Measurements from ENCODE around the gene STK24. TPM values are rescaled to one million over a fixed set of nuclear protein-coding genes. Genes with fewer than 3 reads are reported as not detected.

STK24 gene
- total RNA-seq, 1 experiment from 2014 or later = 133 TPM

- no peak overlapping the region for H3K4me3 ChIP-seq
- H3K4me1 ChIP-seq (replicated peaks) = peaks cover 10% of the 10 kb centered on the region
- no peaks in the 10 kb centered on the region for H3K27me3 ChIP-seq (replicated peaks)
- no peak for DNase-seq (ENCODE audit: low read depth in 1 of 2, low spot score in 2 of 2)
- H3K36me3 ChIP-seq = peaks cover 30% of the 10 kb centered on the region
- H3K9me3 ChIP-seq (replicated peaks) = no peaks in the 10 kb centered on the region
- no peak overlapping the region for H3K27ac ChIP-seq
Measured at GRCh38 chr13:98557937-98558792, 18.7 kb downstream of the STK24 start.

- no peak overlapping the region for H3K27ac ChIP-seq
- H3K36me3 ChIP-seq = peaks cover 30% of the 10 kb centered on the region
- no peak for DNase-seq (ENCODE audit: low read depth in 1 of 2, low spot score in 2 of 2)
- H3K27me3 ChIP-seq (replicated peaks) = no peaks in the 10 kb centered on the region
- H3K4me1 ChIP-seq (replicated peaks) = peaks cover 6% of the 10 kb centered on the region
- H3K4me3 ChIP-seq = no peak overlapping the region
- H3K9me3 ChIP-seq (replicated peaks) = no peaks in the 10 kb centered on the region
Measured at GRCh38 chr13:98556968-98557631, 19.8 kb downstream of the STK24 start.

- H3K4me3 ChIP-seq = no peak overlapping the region
- H3K27me3 ChIP-seq (replicated peaks) = no peaks in the 10 kb centered on the region
- H3K4me1 ChIP-seq (replicated peaks) = peaks cover 6% of the 10 kb centered on the region
- peaks cover 32% of the 10 kb centered on the region for H3K36me3 ChIP-seq
- H3K9me3 ChIP-seq (replicated peaks) = no peaks in the 10 kb centered on the region
- DNase-seq (ENCODE audit: low read depth in 1 of 2, low spot score in 2 of 2) = no peak
- no peak overlapping the region for H3K27ac ChIP-seq
Measured at GRCh38 chr13:98556142-98556816, 20.6 kb downstream of the STK24 start.

DNA sequence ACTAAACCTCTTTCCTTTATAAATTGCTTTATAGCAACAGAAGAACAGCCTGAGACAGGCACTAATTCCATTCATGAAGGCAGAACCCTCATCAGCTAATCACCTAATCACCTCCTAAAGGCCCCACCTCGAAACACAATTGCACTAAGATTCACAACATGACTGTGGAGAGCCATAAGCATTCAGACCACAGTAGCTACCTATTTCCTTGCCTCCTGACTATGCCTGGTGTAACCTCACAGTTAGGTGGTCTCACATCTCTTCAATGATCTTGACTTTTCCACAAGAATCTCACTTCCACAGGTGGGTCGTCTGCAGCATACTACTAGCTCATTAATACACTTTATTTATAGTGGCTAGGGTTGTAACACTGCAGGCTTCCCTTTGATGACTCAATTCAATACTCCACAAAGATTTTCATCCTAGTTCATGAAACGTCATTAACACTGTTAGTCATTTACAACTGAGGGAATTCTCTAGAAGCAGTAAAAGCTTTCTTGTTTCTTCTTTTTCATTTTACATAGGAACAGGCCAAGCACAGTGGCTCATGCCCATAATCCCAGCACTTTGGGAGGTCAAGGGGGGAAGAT lies 27.1 kb downstream of the STK24 start:
- H3K27ac ChIP-seq = no peak overlapping the region
- H3K4me1 ChIP-seq (replicated peaks) = peaks cover 14% of the 10 kb centered on the region
- peaks cover 14% of the 10 kb centered on the region for H3K9me3 ChIP-seq (replicated peaks)
- no peak overlapping the region for H3K4me3 ChIP-seq
- peaks cover 41% of the 10 kb centered on the region for H3K36me3 ChIP-seq
- H3K27me3 ChIP-seq (replicated peaks) = no peaks in the 10 kb centered on the region
- DNase-seq (ENCODE audit: low read depth in 1 of 2, low spot score in 2 of 2) = no peak

GRCh38 chr13:98549006-98549727 lies 27.7 kb downstream of the STK24 start:
- Histone ChIP-seq H3K36me3 (peaks cover 46% of the 10 kb centered on the region), H3K4me3 (no peak overlapping the region), H3K27ac (no peak overlapping the region), H3K9me3 (replicated peaks) (peaks cover 14% of the 10 kb centered on the region), H3K27me3 (replicated peaks) (no peaks in the 10 kb centered on the region), H3K4me1 (replicated peaks) (peaks cover 14% of the 10 kb centered on the region)
- DNase-seq (ENCODE audit: low read depth in 1 of 2, low spot score in 2 of 2) = peak in 1 of 2 experiments; percentile 49

DNA sequence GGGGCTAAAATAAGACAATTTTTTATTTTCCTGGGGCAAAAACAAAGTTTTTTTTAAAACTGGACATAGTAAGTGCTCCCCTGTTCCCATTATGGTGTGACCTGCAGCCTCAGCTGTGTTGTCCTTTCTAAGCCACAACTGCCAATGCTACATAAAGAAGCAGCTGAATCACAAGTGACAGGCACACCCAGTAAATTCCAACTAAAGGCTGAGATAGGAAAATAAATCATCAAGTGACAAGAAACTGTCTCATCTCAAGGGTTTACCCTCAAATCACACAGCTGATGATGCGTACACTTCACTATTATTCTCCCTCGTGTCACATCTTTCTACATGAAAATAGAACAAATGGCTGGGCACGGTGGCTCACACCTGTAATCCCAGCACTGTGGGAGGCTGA lies 28.7 kb downstream of the STK24 start:
- Histone ChIP-seq H3K4me3 (no peak overlapping the region), H3K36me3 (peaks cover 51% of the 10 kb centered on the region), H3K9me3 (replicated peaks) (peaks cover 14% of the 10 kb centered on the region), H3K27ac (no peak overlapping the region), H3K27me3 (replicated peaks) (no peaks in the 10 kb centered on the region), H3K4me1 (replicated peaks) (peaks cover 14% of the 10 kb centered on the region)
- no peak for DNase-seq (ENCODE audit: low read depth in 1 of 2, low spot score in 2 of 2)

DNA sequence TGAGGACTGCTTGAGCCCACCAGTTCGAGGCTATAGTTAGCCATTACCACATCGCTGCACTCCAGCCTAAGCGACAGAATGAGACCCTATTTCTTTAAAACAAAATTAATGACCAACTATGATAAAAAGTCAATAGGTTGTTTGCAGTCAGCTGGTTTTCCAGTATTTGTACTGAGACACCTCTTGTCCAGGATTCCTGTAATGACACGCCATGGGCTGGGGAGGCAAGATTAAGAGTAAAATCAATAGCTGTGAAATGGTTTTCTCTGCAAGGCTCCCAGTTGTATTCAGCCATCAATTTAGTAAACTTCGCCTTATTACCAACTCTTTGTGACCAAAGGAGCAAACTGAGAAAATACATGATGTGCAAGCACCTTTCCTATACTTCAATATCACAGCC lies 29.5 kb downstream of the STK24 start:
- Histone ChIP-seq H3K4me1 (replicated peaks) (peaks cover 14% of the 10 kb centered on the region), H3K36me3 (peaks cover 44% of the 10 kb centered on the region), H3K9me3 (replicated peaks) (peaks cover 14% of the 10 kb centered on the region), H3K4me3 (no peak overlapping the region), H3K27ac (no peak overlapping the region), H3K27me3 (replicated peaks) (no peaks in the 10 kb centered on the region)
- no peak for DNase-seq (ENCODE audit: low read depth in 1 of 2, low spot score in 2 of 2)

GRCh38 chr13:98546402-98546801 lies 30.5 kb downstream of the STK24 start:
- peaks cover 14% of the 10 kb centered on the region for H3K4me1 ChIP-seq (replicated peaks)
- DNase-seq (ENCODE audit: low read depth in 1 of 2, low spot score in 2 of 2) = no peak
- H3K27ac ChIP-seq = no peak overlapping the region

GRCh38 chr13:98544104-98544710 lies 32.7 kb downstream of the STK24 start:
- DNase-seq (ENCODE audit: low read depth in 1 of 2, low spot score in 2 of 2) = no peak
- Histone ChIP-seq H3K4me3 (no peak overlapping the region), H3K27me3 (replicated peaks) (no peaks in the 10 kb centered on the region), H3K9me3 (replicated peaks) (peaks cover 5% of the 10 kb centered on the region), H3K4me1 (replicated peaks) (peaks cover 11% of the 10 kb centered on the region), H3K36me3 (peaks cover 30% of the 10 kb centered on the region), H3K27ac (no peak overlapping the region)

More at GRCh38 chr13:98546402-98546801, 30.5 kb downstream of the STK24 start:
- H3K36me3 ChIP-seq = peaks cover 37% of the 10 kb centered on the region
- H3K9me3 ChIP-seq (replicated peaks) = peaks cover 14% of the 10 kb centered on the region
- H3K27me3 ChIP-seq (replicated peaks) = no peaks in the 10 kb centered on the region
- H3K4me3 ChIP-seq = no peak overlapping the region

- Histone ChIP-seq H3K36me3 (peaks cover 31% of the 10 kb centered on the region), H3K4me3 (no peak overlapping the region), H3K27me3 (replicated peaks) (no peaks in the 10 kb centered on the region), H3K4me1 (replicated peaks) (peaks cover 4% of the 10 kb centered on the region), H3K27ac (no peak overlapping the region), H3K9me3 (replicated peaks) (no peaks in the 10 kb centered on the region)
- no peak for DNase-seq (ENCODE audit: low read depth in 1 of 2, low spot score in 2 of 2)
Measured at GRCh38 chr13:98543378-98544103, 33.4 kb downstream of the STK24 start.

GRCh38 chr13:98542568-98543377 lies 34.1 kb downstream of the STK24 start:
- Histone ChIP-seq H3K27me3 (replicated peaks) (no peaks in the 10 kb centered on the region), H3K36me3 (peaks cover 35% of the 10 kb centered on the region), H3K4me1 (replicated peaks) (no peaks in the 10 kb centered on the region), H3K4me3 (no peak overlapping the region), H3K27ac (no peak overlapping the region), H3K9me3 (replicated peaks) (no peaks in the 10 kb centered on the region)
- DNase-seq (ENCODE audit: low read depth in 1 of 2, low spot score in 2 of 2) = no peak

All from SJSA1 (cell line).